NCI-H146 treated with DMSO at 0.1 percent for 48 hours (cell line): ENCODE measurements around the gene ASIP.
"Not testable (repeated sequence)": the region's sequence is repeated elsewhere in the genome, so short reads cannot be mapped to it uniquely, and the experiment has no call there.

Source experiments
- DNase-seq: peaks from one replicate; lab custom pipeline; 2025; ENCODE audit not compliant: unreplicated experiment; lab: John Stamatoyannopoulos, UW

ASIP gene

DNA sequence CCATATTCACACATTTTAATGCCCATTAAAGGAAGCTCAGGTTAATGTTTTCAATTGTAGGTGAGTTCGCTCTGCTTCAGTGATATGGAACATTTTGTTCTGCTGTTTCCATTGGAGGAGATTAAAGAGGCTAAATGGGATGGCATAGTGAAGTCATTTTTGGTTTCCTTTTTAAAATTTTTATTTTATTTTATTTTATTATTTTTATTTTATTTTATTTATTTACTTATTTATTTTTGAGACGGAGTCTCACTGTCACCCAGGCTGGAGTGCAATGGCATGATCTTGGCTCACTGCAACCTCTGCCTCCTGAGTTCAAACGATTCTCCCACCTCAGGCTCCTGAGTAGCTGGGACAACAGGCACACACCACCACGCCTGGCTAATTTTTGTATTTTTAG is 792 bp downstream of the ASIP start:
- DNase-seq, result not testable (repeated sequence)

DNA sequence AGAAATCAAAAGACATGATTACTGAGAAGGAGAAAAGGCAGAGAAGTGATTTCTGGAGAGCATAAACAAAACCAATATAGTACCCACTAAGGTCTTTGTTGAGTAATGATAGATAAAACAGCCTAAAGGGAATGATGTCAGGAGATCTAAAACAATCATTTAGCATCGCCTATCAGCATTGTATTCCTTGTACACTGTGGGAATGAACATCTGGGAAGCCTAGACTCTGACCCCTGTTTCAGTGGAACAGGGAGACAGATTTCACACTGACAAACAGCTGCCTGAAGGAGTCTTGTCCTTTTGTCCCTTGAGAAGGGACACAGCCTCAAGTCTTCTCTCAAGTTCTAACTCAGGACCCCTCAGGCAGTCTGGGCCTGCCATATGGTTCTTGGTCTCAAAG is 1.7 kb downstream of the ASIP start:
- no peak for DNase-seq

DNA sequence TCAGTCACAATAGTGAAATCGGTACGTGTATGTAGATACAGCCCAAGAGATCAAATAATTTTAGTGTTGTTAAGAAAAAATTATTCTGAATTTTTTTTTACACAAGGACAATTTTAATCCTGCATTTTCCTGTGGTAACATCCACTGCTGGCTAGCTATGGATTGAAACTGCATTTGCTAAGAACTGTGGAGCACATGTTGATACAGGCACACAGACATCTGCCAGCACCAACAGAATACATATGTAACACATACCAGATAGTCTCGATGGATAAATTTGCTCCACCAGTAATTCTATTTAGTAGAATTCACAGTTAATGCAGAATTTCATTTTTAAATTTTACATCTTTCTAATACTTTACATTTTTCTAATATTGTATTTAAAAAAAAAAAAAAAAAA is 2.2 kb downstream of the ASIP start:
- DNase-seq, result no peak

DNA sequence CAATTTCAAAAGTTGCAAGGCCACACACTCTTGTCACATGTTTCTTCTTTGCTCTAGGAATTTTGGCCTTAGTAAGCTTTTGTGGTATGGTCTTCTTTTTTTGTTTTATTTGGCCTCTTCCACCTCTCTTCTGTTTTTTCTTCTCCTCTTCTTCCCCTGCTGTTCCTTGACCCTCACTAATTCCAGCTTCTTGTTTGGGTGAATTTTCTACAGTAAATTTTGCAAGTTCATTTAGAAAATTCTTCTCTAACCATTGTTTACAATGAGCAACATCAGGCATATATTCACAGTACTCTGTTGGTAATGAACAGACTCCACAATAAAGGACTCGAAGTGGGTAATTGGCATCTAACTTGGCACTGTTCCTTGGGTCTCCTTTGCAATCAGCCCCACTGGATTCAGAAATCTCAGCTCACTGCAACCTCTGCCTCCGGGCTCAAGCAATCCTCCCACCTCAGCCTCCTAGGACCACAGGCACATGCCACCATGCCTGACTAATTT is 5.0 kb downstream of the ASIP start:
- DNase-seq, result no peak

DNA sequence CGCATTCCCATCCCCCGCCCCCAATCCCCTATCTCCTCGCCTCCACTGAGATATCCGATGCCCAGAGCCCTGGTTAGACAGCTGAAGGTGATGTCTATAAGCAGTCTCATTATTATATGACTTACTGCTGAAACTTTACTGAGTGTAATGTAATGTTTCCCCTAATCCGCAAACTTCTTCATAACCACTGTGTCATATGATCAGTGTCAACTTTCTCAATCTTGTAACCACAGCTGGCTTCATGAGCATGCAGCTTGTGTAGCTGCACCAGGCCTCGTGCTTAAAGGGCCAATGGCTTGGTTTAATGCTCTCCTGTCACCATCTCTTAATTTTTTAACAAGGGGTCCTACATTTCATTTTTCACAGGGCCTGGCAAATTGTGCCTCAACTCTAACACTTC is 8.1 kb downstream of the ASIP start:
- no peak for DNase-seq

DNA sequence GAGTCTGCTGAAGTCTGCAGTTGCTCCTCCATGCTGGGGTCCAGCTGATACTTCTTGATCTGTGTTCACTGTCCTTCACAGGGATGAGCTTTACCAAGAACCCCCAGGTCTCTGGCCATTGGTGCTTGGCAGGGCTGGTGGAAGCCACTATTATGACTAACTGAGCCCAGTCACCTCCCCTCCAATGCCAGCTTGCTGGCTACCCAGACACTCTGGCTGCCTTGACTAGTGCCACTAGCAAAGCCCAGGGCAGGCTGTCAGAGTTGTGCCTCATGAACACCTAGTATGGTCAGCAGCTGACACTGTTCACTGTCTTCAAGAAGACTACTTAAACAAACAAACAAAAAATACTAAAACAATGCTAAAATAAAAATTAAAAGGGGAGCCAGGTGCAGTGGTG is 8.8 kb downstream of the ASIP start:
- DNase-seq, result no peak

DNA sequence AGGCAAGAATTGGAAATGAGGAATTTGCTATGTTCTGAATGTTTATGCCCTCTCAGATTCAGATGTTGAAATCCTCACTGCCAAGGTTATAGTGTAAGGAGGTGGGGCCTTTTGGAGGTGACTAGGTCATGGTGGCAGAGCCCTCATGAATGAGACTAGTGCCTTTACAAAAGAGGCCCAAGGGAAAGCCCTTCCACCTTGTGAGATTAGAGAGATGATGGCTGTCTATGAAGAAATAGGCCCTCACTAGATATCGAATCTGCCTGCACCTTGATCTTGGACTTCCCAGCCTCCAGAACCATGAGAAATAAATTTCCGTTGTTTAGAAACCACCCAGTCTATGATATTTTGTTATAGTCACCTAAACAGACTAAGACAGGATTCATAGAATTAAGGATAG is 10.4 kb downstream of the ASIP start:
- DNase-seq, result no peak

DNA sequence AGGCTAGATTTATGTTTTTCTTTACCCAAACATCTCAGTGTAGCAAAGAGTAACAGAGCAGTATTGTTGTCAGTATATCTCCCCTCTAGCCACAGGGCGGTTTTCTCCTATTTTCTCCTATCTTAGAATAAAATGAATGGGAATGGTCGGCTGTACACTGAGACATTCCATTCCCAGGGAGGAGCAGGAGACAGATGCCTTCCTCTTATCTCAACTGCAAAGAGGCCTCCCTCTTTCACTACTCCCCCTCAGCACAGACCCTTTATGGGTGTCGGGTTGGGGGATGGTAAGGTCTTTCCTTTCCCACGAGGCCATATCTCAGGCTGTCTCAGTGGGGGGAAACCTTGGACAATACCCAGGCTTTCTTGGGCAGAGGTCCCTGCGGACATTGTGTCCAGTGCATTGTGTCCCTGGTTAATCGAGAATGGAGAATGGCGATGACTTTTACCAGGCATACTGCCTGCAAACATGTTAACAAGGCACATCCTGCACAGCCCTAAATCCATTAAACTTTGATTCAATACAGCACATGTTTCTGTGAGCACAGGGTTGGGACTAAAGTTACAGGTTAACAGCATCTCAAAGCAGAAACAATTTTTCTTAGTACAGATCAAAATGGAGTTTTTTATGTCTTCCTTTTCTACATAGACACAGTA is 11.3 kb downstream of the ASIP start:
- DNase-seq, result not testable (repeated sequence)

DNA sequence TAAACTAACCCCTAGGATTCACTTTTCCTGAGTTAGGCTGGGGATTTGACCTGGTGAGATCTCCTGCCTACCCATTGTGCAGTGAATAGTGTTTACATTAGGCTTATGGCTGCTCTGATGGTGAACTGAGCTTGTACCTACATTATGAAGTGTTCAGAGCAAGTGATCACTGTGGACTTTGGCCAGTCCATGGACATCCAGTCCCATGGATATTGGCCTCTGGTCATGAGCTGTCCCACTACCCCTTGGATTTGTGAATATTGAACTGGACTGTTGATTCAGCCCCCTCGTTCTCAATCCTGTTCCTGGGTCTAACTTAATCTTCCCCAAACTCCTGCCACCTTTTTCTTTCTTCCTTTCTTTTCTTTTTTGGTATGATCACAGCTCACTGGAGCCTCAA is 13.8 kb downstream of the ASIP start:
- DNase-seq, result no peak

DNA sequence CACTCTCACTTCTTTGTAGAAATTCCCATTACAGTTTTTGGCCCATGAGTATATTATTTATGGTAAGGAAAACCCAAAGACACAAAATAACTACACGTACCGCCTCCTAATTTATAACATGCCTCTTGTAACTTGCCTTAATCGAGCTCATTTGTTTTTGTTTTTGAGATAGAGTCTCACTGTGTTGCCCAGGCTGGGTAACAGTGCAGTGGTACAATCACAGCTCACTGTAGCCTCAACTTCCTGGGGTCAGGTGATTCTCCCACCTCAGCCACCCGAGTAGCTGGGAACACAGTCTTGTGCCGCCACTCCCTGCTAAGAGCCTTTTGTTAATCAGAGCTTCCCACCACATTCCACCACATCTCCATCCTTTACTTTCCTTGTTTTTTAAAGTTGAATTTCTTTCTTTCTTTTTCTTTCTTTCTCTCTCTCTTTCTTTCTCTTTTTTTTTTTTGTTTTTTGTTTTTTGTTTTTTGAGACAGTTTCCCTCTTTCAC is 15.5 kb downstream of the ASIP start:
- DNase-seq, result no peak

DNA sequence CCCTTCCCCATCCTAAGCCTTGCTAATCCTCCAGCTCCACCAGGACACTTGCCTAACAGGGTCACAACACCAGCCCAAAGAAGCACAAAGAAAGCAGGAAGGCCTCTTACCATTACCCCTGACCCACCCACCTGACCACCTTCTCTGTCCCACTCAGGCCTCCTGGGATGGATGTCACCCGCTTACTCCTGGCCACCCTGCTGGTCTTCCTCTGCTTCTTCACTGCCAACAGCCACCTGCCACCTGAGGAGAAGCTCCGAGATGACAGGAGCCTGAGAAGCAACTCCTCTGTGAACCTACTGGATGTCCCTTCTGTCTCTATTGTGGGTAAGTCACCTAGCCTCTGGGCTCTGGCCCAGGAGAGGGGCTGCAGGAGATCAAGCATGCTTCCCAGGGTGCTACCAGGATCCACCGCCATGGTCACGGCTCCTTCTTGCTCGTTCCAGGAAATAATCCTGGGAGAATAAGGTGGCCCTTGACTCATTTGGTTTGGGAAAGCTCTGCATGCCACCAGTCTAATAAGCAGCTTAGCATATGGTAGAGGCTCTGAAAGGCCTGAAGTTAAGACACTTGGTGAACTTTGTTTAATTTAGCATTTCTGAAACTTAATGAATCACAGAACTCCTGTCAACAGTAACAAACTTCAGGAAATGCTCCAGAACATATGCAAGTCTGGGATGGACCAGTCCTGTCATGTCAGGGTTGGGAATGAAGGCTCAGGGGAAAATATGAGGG is 19.2 kb downstream of the ASIP start:
- no peak for DNase-seq

DNA sequence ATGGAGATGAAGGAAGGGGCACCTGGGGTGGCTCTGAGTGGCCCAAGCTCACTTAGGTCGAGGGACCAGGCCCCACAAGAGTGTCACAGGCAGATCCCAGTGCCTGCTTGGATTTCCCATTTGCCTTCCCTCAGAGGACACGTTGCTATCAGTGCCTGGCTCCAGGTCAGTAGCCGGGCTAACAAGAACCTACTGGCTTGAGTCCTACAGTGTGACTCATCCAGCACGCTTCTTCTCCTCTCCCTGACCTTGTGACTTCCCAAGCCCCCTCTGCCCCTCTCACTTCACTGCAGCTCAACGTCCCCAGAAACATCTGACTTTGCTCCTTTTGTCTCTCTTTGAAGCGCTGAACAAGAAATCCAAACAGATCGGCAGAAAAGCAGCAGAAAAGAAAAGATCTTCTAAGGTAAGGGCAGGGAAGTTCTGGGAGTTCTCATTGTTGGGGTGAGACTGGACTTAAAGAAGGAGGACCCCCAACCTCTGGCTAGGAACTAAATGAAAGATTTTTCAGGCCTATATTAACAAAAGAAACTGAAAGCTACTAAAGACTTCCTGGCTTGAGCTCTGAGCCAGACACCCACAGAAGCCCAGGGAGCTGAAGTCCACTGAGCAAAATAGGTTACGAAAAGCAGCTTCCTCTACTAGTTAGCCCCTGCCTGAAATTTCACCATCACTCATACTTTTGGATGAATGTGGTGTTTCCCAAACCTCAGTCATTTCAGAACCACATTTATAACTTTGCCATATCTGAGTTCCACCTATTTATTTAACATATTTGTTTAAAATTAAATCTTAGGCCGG is 21.5 kb downstream of the ASIP start:
- no peak for DNase-seq

DNA sequence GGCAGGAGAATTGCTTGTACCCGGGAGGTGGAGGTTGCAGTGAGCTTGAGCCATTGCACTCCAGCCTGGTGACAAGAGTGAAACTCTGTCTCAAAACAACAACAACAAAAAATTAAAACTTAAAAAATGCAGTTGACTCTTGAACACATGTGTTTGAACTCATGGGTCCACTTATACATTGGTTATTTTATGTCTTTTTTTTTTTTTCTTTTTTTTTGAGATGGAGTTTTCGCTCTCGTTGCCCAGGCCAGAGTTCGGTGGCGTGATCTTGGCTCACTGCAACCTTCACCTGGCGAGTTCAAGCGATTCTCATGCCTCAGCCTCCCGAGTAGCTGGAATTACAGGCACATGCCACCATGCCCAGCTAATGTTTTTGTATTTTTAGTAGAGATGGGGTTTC is 22.2 kb downstream of the ASIP start:
- not testable (repeated sequence) for DNase-seq

DNA sequence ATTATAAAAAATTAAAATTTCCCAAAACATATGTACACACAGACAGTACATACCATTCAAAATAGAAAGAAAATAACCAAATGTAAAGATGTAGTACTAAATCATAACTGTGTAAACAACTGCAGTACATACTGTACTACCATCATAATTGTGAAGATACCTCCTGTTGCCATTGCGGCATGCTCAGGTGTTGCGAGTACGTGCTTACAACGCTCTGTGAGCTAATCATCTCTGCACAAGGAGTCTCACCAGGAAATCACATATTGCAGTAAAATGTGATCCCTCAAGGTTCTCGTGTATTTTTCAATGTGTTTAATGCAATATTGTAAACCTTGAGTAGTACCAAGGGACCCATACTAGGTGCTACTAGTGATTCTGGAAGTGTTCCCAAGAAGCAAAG is 22.9 kb downstream of the ASIP start:
- no peak for DNase-seq

DNA sequence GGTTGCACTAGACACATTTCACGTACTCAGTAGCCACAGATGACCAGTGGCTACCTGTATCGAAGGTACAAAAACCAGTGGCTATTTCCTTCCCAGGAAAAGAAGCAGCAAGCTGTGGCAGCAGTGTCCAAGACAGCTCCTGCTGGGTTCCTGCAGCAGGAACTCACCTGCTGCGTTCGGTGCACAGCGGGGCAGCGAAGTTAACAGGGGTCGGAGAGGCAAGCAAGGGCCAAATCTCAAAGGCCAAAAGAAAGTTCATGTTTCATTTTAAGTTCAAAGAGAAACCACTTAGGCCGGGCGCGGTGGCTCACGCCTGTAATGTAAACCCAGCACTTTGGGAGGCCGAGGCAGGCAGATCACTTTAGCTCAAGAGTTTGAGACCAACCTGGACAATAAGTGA is 26.9 kb downstream of the ASIP start:
- DNase-seq, result no peak

DNA sequence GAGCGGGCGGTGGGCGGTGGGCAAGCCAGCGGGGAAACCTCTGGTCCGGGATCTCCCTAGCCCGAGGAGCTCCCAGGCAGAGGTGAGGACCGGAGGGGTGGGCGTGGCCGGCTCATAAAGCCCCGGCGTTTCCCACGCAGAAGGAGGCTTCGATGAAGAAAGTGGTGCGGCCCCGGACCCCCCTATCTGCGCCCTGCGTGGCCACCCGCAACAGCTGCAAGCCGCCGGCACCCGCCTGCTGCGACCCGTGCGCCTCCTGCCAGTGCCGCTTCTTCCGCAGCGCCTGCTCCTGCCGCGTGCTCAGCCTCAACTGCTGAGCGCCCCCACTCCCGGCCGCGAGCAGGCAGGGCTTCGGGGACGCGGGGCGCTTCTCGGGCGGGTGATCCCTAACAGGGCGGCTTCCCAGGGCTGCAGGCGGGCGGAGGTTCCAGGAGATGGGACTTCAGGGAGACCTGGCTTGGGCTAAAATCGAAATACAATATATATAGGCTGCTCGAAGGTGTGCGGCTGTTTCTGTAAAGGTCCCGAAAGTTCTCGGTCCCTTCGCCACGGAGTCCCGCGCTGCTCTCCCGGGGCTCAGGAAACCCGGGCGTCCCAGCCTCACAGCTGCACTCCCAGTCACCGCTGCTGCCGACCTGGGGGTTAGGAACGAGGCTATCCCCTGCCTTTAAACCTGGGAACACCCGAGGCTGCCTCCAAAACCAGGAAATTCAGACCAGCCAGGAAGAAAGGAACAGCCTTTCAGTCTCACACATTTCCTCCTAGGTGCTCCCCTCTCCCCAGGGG is 27.8 kb downstream of the ASIP start:
- DNase-seq, result no peak

DNA sequence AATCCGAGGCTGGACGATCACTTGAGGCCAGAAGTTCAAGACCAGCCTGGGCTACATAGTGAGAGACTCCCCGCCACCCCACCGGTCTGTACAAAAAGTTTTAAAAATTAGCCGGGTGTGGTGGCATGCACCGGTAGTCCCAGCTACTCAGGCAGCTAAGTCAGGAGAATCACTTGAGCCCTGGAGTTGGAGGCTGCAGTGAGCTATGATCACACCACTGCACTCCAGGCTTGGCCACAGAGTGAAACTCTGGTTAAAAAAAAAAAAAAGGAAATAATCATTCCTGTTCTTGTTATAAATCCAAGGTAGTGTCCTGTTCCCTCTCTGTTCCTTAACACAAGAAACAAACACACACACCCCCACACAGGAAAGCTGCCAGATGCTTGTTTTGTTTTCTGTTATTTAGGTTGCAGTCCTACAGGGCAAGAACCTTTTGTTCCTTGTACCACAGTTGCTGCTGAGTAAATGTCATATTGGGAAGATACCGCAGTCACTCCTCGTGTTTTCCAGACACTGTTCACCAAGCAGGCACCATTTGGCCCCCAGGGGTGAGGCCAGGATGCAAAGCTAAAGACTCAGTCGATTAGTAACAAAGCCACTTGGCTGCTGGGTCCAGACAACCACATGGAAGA is 28.9 kb downstream of the ASIP start:
- no peak for DNase-seq

DNA sequence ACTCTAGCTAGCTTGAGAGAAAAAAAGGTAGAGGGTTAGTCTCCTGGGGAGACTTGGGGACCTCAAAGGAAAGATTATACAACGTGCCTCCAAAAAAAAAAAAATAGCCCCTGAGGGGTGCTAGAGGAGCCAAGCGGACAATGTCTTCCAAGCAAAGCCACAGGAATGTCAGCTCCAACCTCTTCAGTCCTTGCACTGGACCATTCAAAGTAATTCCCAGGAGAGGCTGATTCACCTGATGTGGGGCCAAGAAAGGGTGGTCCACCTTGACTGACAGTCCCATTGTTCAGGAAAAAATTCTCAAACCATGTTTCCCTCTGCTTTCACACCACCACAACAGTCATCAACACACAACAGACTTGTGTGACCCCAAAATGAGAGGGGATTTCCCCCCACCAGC is 30.7 kb downstream of the ASIP start:
- no peak for DNase-seq

DNA sequence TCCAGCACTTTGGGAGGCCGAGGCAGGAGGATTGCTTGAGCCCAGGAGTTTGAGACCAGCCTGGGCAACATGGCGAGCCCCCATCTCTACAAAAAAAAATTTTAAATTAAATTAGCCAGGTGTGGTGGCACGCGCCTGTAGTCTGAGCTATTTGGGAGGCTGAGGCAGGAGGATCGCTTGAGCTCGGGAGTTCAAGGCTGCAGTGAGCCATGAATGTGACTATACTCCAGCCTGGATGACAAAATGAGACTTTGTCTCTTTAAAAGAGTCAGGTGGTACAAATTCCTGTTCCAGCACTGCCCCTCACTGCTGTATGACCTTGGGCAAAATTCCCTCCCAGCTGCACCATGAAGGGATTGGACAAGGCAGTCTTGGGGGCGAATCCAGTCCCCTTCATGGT is 33.5 kb downstream of the ASIP start:
- no peak for DNase-seq

DNA sequence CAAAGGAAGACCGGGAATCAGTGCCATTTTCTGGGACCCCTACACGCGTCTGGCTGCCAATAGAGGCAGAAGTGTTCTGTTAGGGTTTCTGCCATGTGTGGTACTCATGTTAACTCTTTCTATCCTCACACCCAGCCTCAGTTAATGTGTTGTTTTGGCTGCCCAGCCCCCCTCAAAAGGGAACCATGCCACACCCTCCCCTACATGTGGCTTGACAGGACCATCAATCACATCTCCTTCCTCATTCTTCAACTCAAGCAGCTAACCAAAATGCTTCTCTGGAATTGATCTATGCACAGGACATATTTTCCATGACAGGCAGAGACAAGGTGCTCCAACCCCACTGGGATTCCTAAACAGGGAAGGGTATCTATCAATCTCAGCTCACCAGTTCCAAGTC is 40.0 kb downstream of the ASIP start:
- DNase-seq, result no peak

DNA sequence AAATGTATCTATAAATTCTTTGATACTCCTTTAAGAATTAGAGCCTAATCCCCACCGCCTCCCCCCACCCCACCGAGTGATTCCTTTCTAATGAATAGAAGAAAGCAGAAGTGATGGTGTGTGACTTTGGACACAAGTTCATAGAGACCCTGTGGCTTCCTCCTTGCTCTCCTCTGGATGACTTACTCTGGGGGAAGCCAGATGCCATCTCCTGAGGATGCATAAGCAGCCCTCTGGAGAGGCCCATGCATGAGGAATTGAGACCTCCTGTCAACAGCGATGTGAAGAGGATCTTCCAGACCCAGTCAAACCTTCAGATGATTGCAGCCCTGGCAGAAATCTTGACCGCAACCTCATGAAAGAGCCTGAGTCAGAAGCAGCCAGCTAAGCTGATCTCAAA is 40.8 kb downstream of the ASIP start:
- DNase-seq, result no peak
